ENCODE measurements around the gene CDT1. TPM values are rescaled to one million over a fixed set of nuclear protein-coding genes. Genes with fewer than 3 reads are reported as not detected.
"Not testable (repeated sequence)": the region's sequence is repeated elsewhere in the genome, so short reads cannot be mapped to it uniquely, and the experiment has no call there.

Gene CDT1
- total RNA-seq, 2 experiments from 2014 or later = 133 to 137 TPM

GRCh38 chr16:88820385-88821025 is 16.9 kb downstream of the CDT1 start:
- Mint-ChIP-seq H3K36me3 (ENCODE audit: low read depth) (no peaks in the 10 kb centered on the region), H3K27me3 (no peaks in the 10 kb centered on the region), H3K4me3 (no peak overlapping the region), H3K27ac (no peak overlapping the region), H3K9me3 (no peaks in the 10 kb centered on the region), H3K4me1 (no peaks in the 10 kb centered on the region)
- ChIA-PET CTCF (no interaction called here), POLR2A (interaction anchor here (1.1 kb wide), 1 partner anchor 8 kb away, joined by 3 read pairs; no protein-coding TSS in a partner anchor)
- no peak for DNase-seq

GRCh38 chr16:88821168-88821850 is 17.7 kb downstream of the CDT1 start:
- no peak for DNase-seq
- CTCF ChIA-PET = interaction anchor here (0.9 kb wide), 1 partner anchor 9 kb away, joined by 3 read pairs; no protein-coding TSS in a partner anchor
- Mint-ChIP-seq H3K9me3 (no peaks in the 10 kb centered on the region), H3K36me3 (ENCODE audit: low read depth) (no peaks in the 10 kb centered on the region), H3K4me3 (no peak overlapping the region), H3K27ac (no peak overlapping the region), H3K4me1 (no peaks in the 10 kb centered on the region), H3K27me3 (no peaks in the 10 kb centered on the region)
- POLR2A ChIA-PET = interaction anchor here (1.1 kb wide), 1 partner anchor 9 kb away, joined by 3 read pairs; no protein-coding TSS in a partner anchor

GRCh38 chr16:88822281-88823040 is 18.9 kb downstream of the CDT1 start:
- no peaks in the 10 kb centered on the region for H3K36me3 Mint-ChIP-seq (ENCODE audit: low read depth)
- no peak for DNase-seq

GRCh38 chr16:88823646-88824045 is 20.1 kb downstream of the CDT1 start:
- H3K9me3 Mint-ChIP-seq; CTCF ChIA-PET; H3K27ac Mint-ChIP-seq; H3K4me3 Mint-ChIP-seq; H3K36me3 Mint-ChIP-seq (ENCODE audit: low read depth); H3K4me1 Mint-ChIP-seq; H3K27me3 Mint-ChIP-seq; DNase-seq; POLR2A ChIA-PET: not testable (repeated sequence)

More at GRCh38 chr16:88822281-88823040, 18.9 kb downstream of the CDT1 start:
- H3K27me3 Mint-ChIP-seq = no peaks in the 10 kb centered on the region
- no peak overlapping the region for H3K4me3 Mint-ChIP-seq
- POLR2A ChIA-PET = no interaction called here
- no peak overlapping the region for H3K27ac Mint-ChIP-seq
- H3K4me1 Mint-ChIP-seq = no peaks in the 10 kb centered on the region
- CTCF ChIA-PET = interaction anchor here (0.9 kb wide), 1 partner anchor 10 kb away, joined by 3 read pairs; no protein-coding TSS in a partner anchor
- H3K9me3 Mint-ChIP-seq = no peaks in the 10 kb centered on the region

- no peak overlapping the region for H3K27ac Mint-ChIP-seq
- H3K4me3 Mint-ChIP-seq = no peak overlapping the region
- H3K9me3 Mint-ChIP-seq = no peaks in the 10 kb centered on the region
- H3K4me1 Mint-ChIP-seq = no peaks in the 10 kb centered on the region
- H3K36me3 Mint-ChIP-seq (ENCODE audit: low read depth) = no peaks in the 10 kb centered on the region
- no peak for DNase-seq
- CTCF ChIA-PET = no interaction called here
- H3K27me3 Mint-ChIP-seq = no peaks in the 10 kb centered on the region
- POLR2A ChIA-PET = no interaction called here
These were observed 20.9 kb downstream of the CDT1 start for GRCh38 chr16:88824256-88825077.

GRCh38 chr16:88825146-88825545 is 21.6 kb downstream of the CDT1 start:
- CTCF ChIA-PET = no interaction called here
- H3K36me3 Mint-ChIP-seq (ENCODE audit: low read depth) = no peaks in the 10 kb centered on the region
- H3K27me3 Mint-ChIP-seq = no peaks in the 10 kb centered on the region
- POLR2A ChIA-PET = no interaction called here
- no peak overlapping the region for H3K27ac Mint-ChIP-seq
- DNase-seq = no peak
- H3K4me1 Mint-ChIP-seq = no peaks in the 10 kb centered on the region
- H3K4me3 Mint-ChIP-seq = no peak overlapping the region
- H3K9me3 Mint-ChIP-seq = no peaks in the 10 kb centered on the region

GRCh38 chr16:88826070-88826840 is 22.7 kb downstream of the CDT1 start:
- Mint-ChIP-seq H3K4me3 (no peak overlapping the region), H3K27me3 (no peaks in the 10 kb centered on the region), H3K4me1 (no peaks in the 10 kb centered on the region), H3K9me3 (no peaks in the 10 kb centered on the region), H3K36me3 (ENCODE audit: low read depth) (no peaks in the 10 kb centered on the region), H3K27ac (no peak overlapping the region)
- ChIA-PET POLR2A (no interaction called here), CTCF (no interaction called here)
- no peak for DNase-seq

GRCh38 chr16:88827727-88828126 is 24.1 kb downstream of the CDT1 start:
- Mint-ChIP-seq H3K9me3 (no peaks in the 10 kb centered on the region), H3K27me3 (no peaks in the 10 kb centered on the region), H3K36me3 (ENCODE audit: low read depth) (no peaks in the 10 kb centered on the region), H3K27ac (no peak overlapping the region), H3K4me1 (no peaks in the 10 kb centered on the region), H3K4me3 (no peak overlapping the region)
- no peak for DNase-seq
- ChIA-PET CTCF (no interaction called here), POLR2A (no interaction called here)

GRCh38 chr16:88828711-88829110 is 25.1 kb downstream of the CDT1 start:
- no peak overlapping the region for H3K27ac Mint-ChIP-seq
- H3K4me3 Mint-ChIP-seq = no peak overlapping the region
- H3K9me3 Mint-ChIP-seq = no peaks in the 10 kb centered on the region
- no peaks in the 10 kb centered on the region for H3K4me1 Mint-ChIP-seq
- DNase-seq = no peak
- no peaks in the 10 kb centered on the region for H3K36me3 Mint-ChIP-seq (ENCODE audit: low read depth)
- CTCF ChIA-PET = no interaction called here
- H3K27me3 Mint-ChIP-seq = no peaks in the 10 kb centered on the region
- POLR2A ChIA-PET = interaction anchor here (1.0 kb wide), 1 partner anchor 16 kb away, joined by 3 read pairs; the partner anchor contains the start of gene APRT

- Mint-ChIP-seq H3K27ac (no peak overlapping the region), H3K27me3 (no peaks in the 10 kb centered on the region), H3K4me3 (no peak overlapping the region), H3K4me1 (no peaks in the 10 kb centered on the region), H3K9me3 (no peaks in the 10 kb centered on the region), H3K36me3 (ENCODE audit: low read depth) (no peaks in the 10 kb centered on the region)
- no peak for DNase-seq
- ChIA-PET POLR2A (no interaction called here), CTCF (interaction anchor here (0.7 to 0.9 kb wide), 2 partner anchors 12 to 220 kb away, joined by 3 to 5 read pairs; no protein-coding TSS in a partner anchor)
These were observed 26.7 kb downstream of the CDT1 start for GRCh38 chr16:88830258-88830657.

GRCh38 chr16:88830783-88831182 is 27.2 kb downstream of the CDT1 start:
- H3K36me3 Mint-ChIP-seq (ENCODE audit: low read depth) = no peaks in the 10 kb centered on the region
- no peak overlapping the region for H3K27ac Mint-ChIP-seq
- ChIA-PET CTCF (interaction anchor here (0.7 to 0.9 kb wide), 2 partner anchors 13 to 221 kb away, joined by 3 to 5 read pairs; no protein-coding TSS in a partner anchor), POLR2A (no interaction called here)
- no peak overlapping the region for H3K4me3 Mint-ChIP-seq
- no peaks in the 10 kb centered on the region for H3K4me1 Mint-ChIP-seq
- no peaks in the 10 kb centered on the region for H3K27me3 Mint-ChIP-seq
- no peak for DNase-seq
- no peaks in the 10 kb centered on the region for H3K9me3 Mint-ChIP-seq

GRCh38 chr16:88831838-88832237 is 28.2 kb downstream of the CDT1 start:
- no peak for DNase-seq
- CTCF ChIA-PET = no interaction called here
- Mint-ChIP-seq H3K27me3 (no peaks in the 10 kb centered on the region), H3K4me1 (no peaks in the 10 kb centered on the region), H3K36me3 (ENCODE audit: low read depth) (no peaks in the 10 kb centered on the region), H3K9me3 (no peaks in the 10 kb centered on the region), H3K4me3 (no peak overlapping the region), H3K27ac (no peak overlapping the region)
- POLR2A ChIA-PET = no interaction called here

All from activated CD4-positive, alpha-beta memory T cell treated with anti-CD3 and anti-CD28 coated beads, Interleukin-2, amount 10 ng/mL, durations not matched to agents 7 days and 5 days (primary cell).